Keratinocyte (primary cell): ENCODE measurements around the gene CADM2.

ENCODE experiments used
- EZH2 ChIP-seq: IDR thresholded peaks from one replicate; pipeline ENCODE4 v1.6.1; 2012; ENCODE audit warnings: inconsistent platforms, mild to moderate bottlenecking, low read length, moderate library complexity
- TF ChIP-seq, protein P1 (sequence below), 3 experiments: IDR thresholded peaks in 1 of 3; conservative IDR thresholded peaks in 1 of 3; optimal IDR thresholded peaks in 1 of 3; 2 replicates in 2 of 3; 3 replicates in 1 of 3; pipeline versions ENCODE3 to v1.5.1; 2011; ENCODE audit warnings: low read length in 3 of 3, mild to moderate bottlenecking in 3 of 3, moderate library complexity in 2 of 3, control low read depth in 1 of 3, inconsistent platforms in 1 of 3; ENCODE audit not compliant: insufficient read depth in 2 of 3; ENCODE audit errors: extremely low read depth in 1 of 3

DNA sequence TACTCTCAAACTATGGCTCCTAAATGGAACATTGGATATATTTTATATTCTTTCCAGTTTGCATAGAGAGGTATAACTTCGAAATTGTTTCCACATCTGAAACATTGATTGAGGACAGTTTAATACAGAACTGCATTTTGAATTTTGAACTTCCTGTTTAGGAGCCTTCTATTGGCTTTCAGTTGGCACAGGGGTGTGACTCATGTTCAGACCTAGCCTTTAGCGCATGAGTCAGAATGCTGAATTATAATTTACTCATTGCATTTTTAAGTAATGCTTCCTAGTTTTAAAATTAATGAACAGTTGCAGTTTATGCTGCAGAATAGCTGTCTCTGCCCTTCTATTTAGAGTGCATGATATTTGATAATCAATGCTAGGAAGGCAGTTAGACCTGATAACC is 751.7 kb downstream of the CADM2 start:
- TF ChIP-seq, protein P1, sequence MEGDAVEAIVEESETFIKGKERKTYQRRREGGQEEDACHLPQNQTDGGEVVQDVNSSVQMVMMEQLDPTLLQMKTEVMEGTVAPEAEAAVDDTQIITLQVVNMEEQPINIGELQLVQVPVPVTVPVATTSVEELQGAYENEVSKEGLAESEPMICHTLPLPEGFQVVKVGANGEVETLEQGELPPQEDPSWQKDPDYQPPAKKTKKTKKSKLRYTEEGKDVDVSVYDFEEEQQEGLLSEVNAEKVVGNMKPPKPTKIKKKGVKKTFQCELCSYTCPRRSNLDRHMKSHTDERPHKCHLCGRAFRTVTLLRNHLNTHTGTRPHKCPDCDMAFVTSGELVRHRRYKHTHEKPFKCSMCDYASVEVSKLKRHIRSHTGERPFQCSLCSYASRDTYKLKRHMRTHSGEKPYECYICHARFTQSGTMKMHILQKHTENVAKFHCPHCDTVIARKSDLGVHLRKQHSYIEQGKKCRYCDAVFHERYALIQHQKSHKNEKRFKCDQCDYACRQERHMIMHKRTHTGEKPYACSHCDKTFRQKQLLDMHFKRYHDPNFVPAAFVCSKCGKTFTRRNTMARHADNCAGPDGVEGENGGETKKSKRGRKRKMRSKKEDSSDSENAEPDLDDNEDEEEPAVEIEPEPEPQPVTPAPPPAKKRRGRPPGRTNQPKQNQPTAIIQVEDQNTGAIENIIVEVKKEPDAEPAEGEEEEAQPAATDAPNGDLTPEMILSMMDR (optimal IDR thresholded peaks at IDR 0.05 in 1 of 3, IDR thresholded peaks at IDR 0.05 in 1 of 3, conservative IDR thresholded peaks at IDR 0.05 in 1 of 3; ENCODE audit: extremely low read depth in 1 of 3, insufficient read depth in 2 of 3, low read length in 3 of 3) = no peak
- TF ChIP-seq EZH2 = no peak
